Parathyroid adenoma (tissue), 2 donors: ENCODE results near the gene SLC27A2.
A peak's percentile ranks its signal among the peaks of the same experiment; 100 is the strongest.

Source experiments
- H2AFZ ChIP-seq: fragments of 300-600 bp; sonication (generic); one replicate; pipeline ENCODE4 v1.7.0; 2017; ENCODE audit warnings: antibody characterized with exemption, mild to moderate bottlenecking
- H3K27ac ChIP-seq: fragments of 300-600 bp; sonication (generic); one replicate; pipeline ENCODE4 v1.7.0; 2017
- H3K27me3 ChIP-seq: fragments of 300-600 bp; sonication (generic); one replicate; pipeline ENCODE4 v1.7.0; 2017; ENCODE audit warnings: low read length; ENCODE audit not compliant: control insufficient read depth, insufficient read depth
- H3K36me3 ChIP-seq: fragments of 300-600 bp; sonication (generic); one replicate; pipeline ENCODE4 v1.7.0; 2017; ENCODE audit warnings: low read length; ENCODE audit not compliant: control insufficient read depth, insufficient read depth
- H3K4me1 ChIP-seq: fragments of 300-600 bp; sonication (generic); one replicate; pipeline ENCODE4 v1.7.0; 2017; ENCODE audit warnings: control low read depth
- H3K4me2 ChIP-seq: fragments of 300-600 bp; sonication (generic); one replicate; pipeline ENCODE4 v1.7.0; 2017; ENCODE audit warnings: low read length
- H3K4me3 ChIP-seq: fragments of 300-600 bp; sonication (generic); one replicate; pipeline ENCODE4 v1.7.0; 2017; ENCODE audit warnings: low read depth, low read length
- H3K79me2 ChIP-seq: fragments of 300-600 bp; sonication (generic); one replicate; pipeline ENCODE4 v1.7.0; 2017; ENCODE audit warnings: control low read depth
- H3K9ac ChIP-seq: fragments of 300-600 bp; sonication (generic); one replicate; pipeline ENCODE4 v1.7.0; 2017; ENCODE audit warnings: mild to moderate bottlenecking
- H3K9me3 ChIP-seq: fragments of 300-600 bp; sonication (generic); one replicate; pipeline ENCODE4 v1.7.0; 2017; ENCODE audit warnings: low read length; ENCODE audit not compliant: control insufficient read depth
- TF ChIP-seq, protein P1 (sequence below): fragments of 300-600 bp; sonication (generic); IDR thresholded peaks from one replicate; pipeline ENCODE4 v1.7.0; 2017; ENCODE audit warnings: antibody characterized with exemption, mild to moderate bottlenecking
- donor health status: primary hyperparathyroidism.

Gene SLC27A2

DNA sequence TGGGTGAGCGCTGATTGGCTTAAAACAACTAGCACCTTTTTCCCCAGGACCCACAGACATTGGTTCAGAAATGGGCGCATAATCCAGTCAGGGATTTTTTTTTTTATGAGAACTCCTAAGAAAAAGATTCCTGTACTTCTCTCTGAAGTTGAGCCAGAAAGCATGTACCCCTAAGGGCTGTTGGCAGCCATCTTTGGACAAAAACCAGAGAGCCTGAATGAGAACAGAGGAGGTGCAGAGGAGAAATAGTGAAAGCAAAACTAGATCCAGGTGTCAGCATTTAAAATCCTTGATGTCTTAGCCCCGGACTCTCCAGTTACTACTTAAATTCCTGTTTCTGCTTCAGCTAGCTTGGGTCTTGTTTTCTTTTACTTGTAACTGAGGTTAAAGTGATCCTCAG, 1.9 kb upstream of the SLC27A2 start:
- no peak overlapping the region for H3K9ac ChIP-seq
- H2AFZ ChIP-seq, result no peak overlapping the region
- H3K9me3 ChIP-seq, result no peaks in the 10 kb centered on the region
- H3K27ac ChIP-seq, result no peak overlapping the region
- no peaks in the 10 kb centered on the region for H3K36me3 ChIP-seq
- TF ChIP-seq, protein P1, sequence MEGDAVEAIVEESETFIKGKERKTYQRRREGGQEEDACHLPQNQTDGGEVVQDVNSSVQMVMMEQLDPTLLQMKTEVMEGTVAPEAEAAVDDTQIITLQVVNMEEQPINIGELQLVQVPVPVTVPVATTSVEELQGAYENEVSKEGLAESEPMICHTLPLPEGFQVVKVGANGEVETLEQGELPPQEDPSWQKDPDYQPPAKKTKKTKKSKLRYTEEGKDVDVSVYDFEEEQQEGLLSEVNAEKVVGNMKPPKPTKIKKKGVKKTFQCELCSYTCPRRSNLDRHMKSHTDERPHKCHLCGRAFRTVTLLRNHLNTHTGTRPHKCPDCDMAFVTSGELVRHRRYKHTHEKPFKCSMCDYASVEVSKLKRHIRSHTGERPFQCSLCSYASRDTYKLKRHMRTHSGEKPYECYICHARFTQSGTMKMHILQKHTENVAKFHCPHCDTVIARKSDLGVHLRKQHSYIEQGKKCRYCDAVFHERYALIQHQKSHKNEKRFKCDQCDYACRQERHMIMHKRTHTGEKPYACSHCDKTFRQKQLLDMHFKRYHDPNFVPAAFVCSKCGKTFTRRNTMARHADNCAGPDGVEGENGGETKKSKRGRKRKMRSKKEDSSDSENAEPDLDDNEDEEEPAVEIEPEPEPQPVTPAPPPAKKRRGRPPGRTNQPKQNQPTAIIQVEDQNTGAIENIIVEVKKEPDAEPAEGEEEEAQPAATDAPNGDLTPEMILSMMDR, result no peak
- H3K4me1 ChIP-seq, result no peaks in the 10 kb centered on the region
- no peak overlapping the region for H3K4me3 ChIP-seq
- H3K4me2 ChIP-seq, result no peak overlapping the region
- no peaks in the 10 kb centered on the region for H3K79me2 ChIP-seq
- no peaks in the 10 kb centered on the region for H3K27me3 ChIP-seq

GRCh38 chr15:50180582-50180981, 1.4 kb upstream of the SLC27A2 start:
- Histone ChIP-seq H3K79me2 (no peaks in the 10 kb centered on the region), H3K27ac (no peak overlapping the region), H3K4me3 (no peak overlapping the region), H3K27me3 (no peaks in the 10 kb centered on the region), H3K9me3 (no peaks in the 10 kb centered on the region), H3K4me2 (no peak overlapping the region), H3K36me3 (no peaks in the 10 kb centered on the region), H2AFZ (no peak overlapping the region), H3K9ac (no peak overlapping the region), H3K4me1 (no peaks in the 10 kb centered on the region)
- TF ChIP-seq, protein P1, result no peak

DNA sequence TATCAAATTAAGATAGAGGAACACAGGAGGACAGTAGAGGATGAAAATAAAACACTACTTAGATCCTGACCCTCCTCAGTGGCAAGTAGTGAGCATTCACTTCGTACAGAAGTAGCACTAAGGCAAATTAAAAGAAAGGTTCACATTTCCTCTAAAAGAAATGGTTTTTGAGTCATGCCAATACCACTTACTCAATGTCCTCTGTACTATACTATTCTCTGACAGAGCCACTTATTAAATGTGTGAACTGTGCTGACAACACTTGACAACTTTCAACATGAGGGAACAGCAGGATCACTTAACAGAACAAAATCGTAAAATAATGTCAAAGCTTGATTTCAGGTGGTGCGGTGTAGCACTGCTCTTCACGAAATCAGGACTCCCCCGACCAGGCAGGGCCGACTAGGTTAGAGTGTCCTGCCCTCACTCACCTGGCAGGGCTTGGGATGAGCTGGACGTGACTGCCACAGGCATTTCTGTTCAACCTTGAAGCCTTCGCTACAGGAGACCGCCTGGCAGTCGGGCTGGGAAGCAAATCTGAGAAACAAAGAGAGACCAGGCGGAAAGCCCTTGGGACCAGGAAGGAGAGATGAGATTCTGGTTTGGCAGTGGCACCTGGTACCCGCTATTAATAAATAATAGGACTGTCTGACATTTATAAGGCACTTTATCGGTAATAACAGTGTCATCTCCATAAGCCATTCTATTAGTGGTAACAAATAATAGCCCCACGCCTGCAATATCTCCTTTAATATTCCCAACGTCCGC, 611 bp upstream of the SLC27A2 start:
- H3K9ac ChIP-seq, result no peak overlapping the region
- H3K27ac ChIP-seq, result no peak overlapping the region
- peak overlapping the region; percentile 78 for H2AFZ ChIP-seq
- H3K36me3 ChIP-seq, result no peaks in the 10 kb centered on the region
- H3K27me3 ChIP-seq, result no peaks in the 10 kb centered on the region
- TF ChIP-seq, protein P1, result no peak
- H3K4me3 ChIP-seq, result no peak overlapping the region
- peak overlapping the region; percentile 80 for H3K4me2 ChIP-seq
- no peaks in the 10 kb centered on the region for H3K79me2 ChIP-seq
- no peaks in the 10 kb centered on the region for H3K9me3 ChIP-seq
- H3K4me1 ChIP-seq, result no peaks in the 10 kb centered on the region

GRCh38 chr15:50182219-50183013, 420 bp downstream of the SLC27A2 start:
- no peak overlapping the region for H3K27ac ChIP-seq

More at GRCh38 chr15:50182219-50183013, 420 bp downstream of the SLC27A2 start:
- no peaks in the 10 kb centered on the region for H3K36me3 ChIP-seq
- no peak overlapping the region for H3K9ac ChIP-seq
- H3K79me2 ChIP-seq, result no peaks in the 10 kb centered on the region
- TF ChIP-seq, protein P1, result no peak
- H3K4me2 ChIP-seq, result peak overlapping the region; percentile 80
- H3K27me3 ChIP-seq, result no peaks in the 10 kb centered on the region
- H3K4me3 ChIP-seq, result peak overlapping the region; percentile 44
- H3K4me1 ChIP-seq, result no peaks in the 10 kb centered on the region
- peak overlapping the region; percentile 78 for H2AFZ ChIP-seq
- no peaks in the 10 kb centered on the region for H3K9me3 ChIP-seq
